ENCODE results near the gene NCAN. TPM values are rescaled to one million over a fixed set of nuclear protein-coding genes. Genes with fewer than 3 reads are reported as not detected.

NCAN gene
- total RNA-seq, 2 donors from 2014 or later, result not detected

GRCh38 chr19:19256072-19256969 lies 44.6 kb downstream of the NCAN start:
- intact Hi-C loops (cut with DNase I), result no loop called here

GRCh38 chr19:19257137-19257536 lies 45.4 kb downstream of the NCAN start:
- intact Hi-C loops (cut with DNase I), result no loop called here
- no peak for DNase-seq (ENCODE audit: low spot score)

More at GRCh38 chr19:19256072-19256969, 44.6 kb downstream of the NCAN start:
- no peak for DNase-seq (ENCODE audit: low spot score)

- intact Hi-C loops (cut with DNase I), result no loop called here
- no peak for DNase-seq (ENCODE audit: low spot score)
Measured at GRCh38 chr19:19257836-19258588, 46.3 kb downstream of the NCAN start.

GRCh38 chr19:19258589-19259338 lies 47.0 kb downstream of the NCAN start:
- no peak for DNase-seq (ENCODE audit: low spot score)
- intact Hi-C loops (cut with DNase I), result no loop called here

- intact Hi-C loops (cut with DNase I), result no loop called here
- no peak for DNase-seq (ENCODE audit: low spot score)
Measured at GRCh38 chr19:19259741-19260140, 48.0 kb downstream of the NCAN start.

- intact Hi-C loops (cut with DNase I), result no loop called here
- DNase-seq (ENCODE audit: low spot score), result no peak
Measured at GRCh38 chr19:19260417-19261214, 48.9 kb downstream of the NCAN start.

- intact Hi-C loops (cut with DNase I), result no loop called here
- DNase-seq (ENCODE audit: low spot score), result no peak
Measured at GRCh38 chr19:19261350-19262189, 49.8 kb downstream of the NCAN start.

- intact Hi-C loops (cut with DNase I), result no loop called here
Measured at GRCh38 chr19:19262190-19263057, 50.7 kb downstream of the NCAN start.

GRCh38 chr19:19263886-19264487 lies 52.2 kb downstream of the NCAN start:
- intact Hi-C loops (cut with DNase I), result no loop called here
- no peak for DNase-seq (ENCODE audit: low spot score)

More at GRCh38 chr19:19262190-19263057, 50.7 kb downstream of the NCAN start:
- no peak for DNase-seq (ENCODE audit: low spot score)

- intact Hi-C loops (cut with DNase I), result no loop called here
- DNase-seq (ENCODE audit: low spot score), result no peak
Measured at GRCh38 chr19:19267305-19267704, 55.5 kb downstream of the NCAN start.

- DNase-seq (ENCODE audit: low spot score), result no peak
- intact Hi-C loops (cut with DNase I), result no loop called here
Measured at GRCh38 chr19:19268453-19269385, 57.0 kb downstream of the NCAN start.

- intact Hi-C loops (cut with DNase I), result no loop called here
- no peak for DNase-seq (ENCODE audit: low spot score)
Measured at GRCh38 chr19:19269952-19270694, 58.4 kb downstream of the NCAN start.

- no peak for DNase-seq (ENCODE audit: low spot score)
- intact Hi-C loops (cut with DNase I), result no loop called here
Measured at GRCh38 chr19:19270749-19271571, 59.2 kb downstream of the NCAN start.

Data from posterior vena cava (tissue), 2 donors.